ENCODE results near the gene NEAT1.
"Not testable (repeated sequence)": the region's sequence is repeated elsewhere in the genome, so short reads cannot be mapped to it uniquely, and the experiment has no call there.

The NEAT1 gene

GRCh38 chr11:65454696-65455456, 32.3 kb downstream of the NEAT1 start:
- peak; percentile 73 to 79 for DNase-seq

- DNase-seq = no peak
These were observed 33.8 kb downstream of the NEAT1 start for GRCh38 chr11:65456418-65456817.

- DNase-seq = no peak
These were observed 37.0 kb downstream of the NEAT1 start for GRCh38 chr11:65459552-65459951.

- not testable (repeated sequence) for DNase-seq
These were observed 42.9 kb downstream of the NEAT1 start for GRCh38 chr11:65465471-65465870.

GRCh38 chr11:65467306-65467705, 44.7 kb downstream of the NEAT1 start:
- DNase-seq = not testable (repeated sequence)

- peak; percentile 80 to 83 for DNase-seq
These were observed 46.3 kb downstream of the NEAT1 start for GRCh38 chr11:65468874-65469333.

- DNase-seq = no peak
These were observed 47.9 kb downstream of the NEAT1 start for GRCh38 chr11:65470433-65471049.

GRCh38 chr11:65471447-65471891, 48.9 kb downstream of the NEAT1 start:
- DNase-seq = peak; percentile 82 to 84

- DNase-seq = not testable (repeated sequence)
These were observed 50.1 kb downstream of the NEAT1 start for GRCh38 chr11:65472588-65473277.

- DNase-seq = no peak
These were observed 50.8 kb downstream of the NEAT1 start for GRCh38 chr11:65473278-65473860.

GRCh38 chr11:65474864-65475263, 52.3 kb downstream of the NEAT1 start:
- no peak for DNase-seq

- no peak for DNase-seq
These were observed 54.1 kb downstream of the NEAT1 start for GRCh38 chr11:65476632-65477148.

- DNase-seq = peak; percentile 86 to 93
These were observed 54.8 kb downstream of the NEAT1 start for GRCh38 chr11:65477149-65477965.

GRCh38 chr11:65478388-65479183, 56.0 kb downstream of the NEAT1 start:
- peak; percentile 64 to 72 for DNase-seq

GRCh38 chr11:65479184-65480145, 56.9 kb downstream of the NEAT1 start:
- peak; percentile 73 to 74 for DNase-seq

GRCh38 chr11:65482306-65482850, 59.8 kb downstream of the NEAT1 start:
- no peak for DNase-seq

- DNase-seq = no peak
These were observed 63.3 kb downstream of the NEAT1 start for GRCh38 chr11:65485920-65486219.

GRCh38 chr11:65486570-65487466, 64.2 kb downstream of the NEAT1 start:
- no peak for DNase-seq
